ENCODE results near the gene GCC1. TPM values are rescaled to one million over a fixed set of nuclear protein-coding genes. Genes with fewer than 3 reads are reported as not detected.

The GCC1 gene
- total and polyA plus RNA-seq, 3 experiments from 2014 or later, result 20.1 to 21.0 (median 20.2) TPM

- peaks cover 25 to 76% of the 10 kb centered on the region in 2 donors for H3K27me3 Mint-ChIP-seq
- peaks cover 3 to 7% (median 6%) of the 10 kb centered on the region in 3 donors for H3K4me1 Mint-ChIP-seq
- no peak overlapping the region for H3K27ac Mint-ChIP-seq
- no peaks in the 10 kb centered on the region for H3K36me3 Mint-ChIP-seq
- no peak overlapping the region for H3K27ac ChIP-seq (ENCODE audit: low read depth, low read length)
- no peaks in the 10 kb centered on the region for H3K9me3 ChIP-seq (ENCODE audit: low read length)
- no peaks in the 10 kb centered on the region for H3K36me3 ChIP-seq (ENCODE audit: insufficient read depth, low read length)
- H3K4me1 ChIP-seq (ENCODE audit: insufficient read depth, low read length), result no peaks in the 10 kb centered on the region
- no peaks in the 10 kb centered on the region for H3K9me3 Mint-ChIP-seq
- POLR2A ChIA-PET, result no interaction called here
- no peak overlapping the region for H3K4me3 Mint-ChIP-seq
- no peak overlapping the region for H3K4me3 ChIP-seq (ENCODE audit: low read length)
- peaks cover 4% of the 10 kb centered on the region for H3K27me3 ChIP-seq (ENCODE audit: insufficient read depth, low read length, poor library complexity, severe bottlenecking)
- DNase-seq, result no peak
- CTCF ChIA-PET, result no interaction called here
Observed at GRCh38 chr7:127619681-127620405, 34.4 kb upstream of the GCC1 start.

DNA sequence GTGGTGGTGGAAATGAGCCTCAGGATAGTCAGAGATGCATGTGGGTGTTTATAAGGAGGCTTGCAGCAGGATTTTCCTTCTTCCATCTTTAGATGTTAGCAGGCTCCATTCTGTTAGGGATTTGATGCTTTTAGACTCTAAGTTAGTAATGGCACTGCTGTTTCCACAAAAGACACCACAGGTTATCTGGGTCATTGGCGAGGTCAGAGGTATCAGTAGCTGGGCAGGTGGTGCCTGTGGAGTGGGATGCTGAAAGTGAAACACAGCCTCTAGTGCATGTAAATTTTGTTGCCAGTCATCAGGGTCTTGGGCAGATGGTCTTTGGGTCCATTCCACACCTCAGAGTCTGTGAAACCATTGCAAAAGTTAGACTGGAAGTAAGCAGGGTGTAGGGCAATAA, 33.4 kb upstream of the GCC1 start:
- DNase-seq, result no peak
- no peaks in the 10 kb centered on the region for H3K36me3 Mint-ChIP-seq
- peaks cover 22 to 73% of the 10 kb centered on the region in 2 donors for H3K27me3 Mint-ChIP-seq
- peaks cover 4% of the 10 kb centered on the region for H3K27me3 ChIP-seq (ENCODE audit: insufficient read depth, low read length, poor library complexity, severe bottlenecking)
- H3K27ac ChIP-seq (ENCODE audit: low read depth, low read length), result no peak overlapping the region
- ChIA-PET POLR2A (no interaction called here), CTCF (no interaction called here)
- H3K4me3 ChIP-seq (ENCODE audit: low read length), result no peak overlapping the region
- H3K9me3 Mint-ChIP-seq, result no peaks in the 10 kb centered on the region
- no peaks in the 10 kb centered on the region for H3K4me1 ChIP-seq (ENCODE audit: insufficient read depth, low read length)
- H3K4me3 Mint-ChIP-seq, result no peak overlapping the region
- H3K9me3 ChIP-seq (ENCODE audit: low read length), result no peaks in the 10 kb centered on the region
- H3K36me3 ChIP-seq (ENCODE audit: insufficient read depth, low read length), result no peaks in the 10 kb centered on the region
- peaks cover 3 to 7% (median 6%) of the 10 kb centered on the region in 3 donors for H3K4me1 Mint-ChIP-seq
- no peak overlapping the region for H3K27ac Mint-ChIP-seq

DNA sequence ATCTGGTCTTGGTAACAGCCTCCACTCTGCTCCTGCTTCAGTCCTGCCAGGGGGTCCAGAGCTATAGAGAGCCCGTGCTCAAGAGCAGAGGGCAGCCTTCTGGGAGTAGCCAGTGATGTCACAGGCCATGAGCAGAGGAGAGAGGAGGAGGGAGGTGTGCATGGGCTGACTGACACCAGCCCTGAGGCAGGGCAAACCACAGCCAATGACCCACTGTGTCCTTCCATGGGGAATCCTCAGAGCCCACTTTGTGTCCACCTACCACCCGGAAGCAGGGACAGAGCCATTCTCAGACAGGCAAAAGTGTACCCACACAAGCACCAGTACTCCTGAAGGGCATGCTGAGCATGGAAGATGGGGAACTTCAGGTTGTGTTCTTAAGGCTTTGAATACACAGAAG, 32.6 kb upstream of the GCC1 start, which contains the start of gene PAX4:
Gene PAX4, minus strand, starts transcription at position 101 of the 400 bp plus-strand sequence. CDS start 2,214 bp downstream, outside the sequence.
- Mint-ChIP-seq H3K4me3 (peak within 1 kb of the TSS in 1 of 7 donors; percentile 45), H3K27ac (no peak within 1 kb of the TSS), H3K27me3 (peaks cover 22 to 77% of the 10 kb centered on the region in 2 donors), H3K9me3 (no peaks in the 10 kb centered on the region), H3K4me1 (peaks cover 3 to 7% (median 6%) of the 10 kb centered on the region in 3 donors), H3K36me3 (no peaks in the 10 kb centered on the region)
- POLR2A ChIA-PET, result no interaction called here
- no peak for DNase-seq
- Histone ChIP-seq H3K4me3 (ENCODE audit: low read length) (no peak within 1 kb of the TSS), H3K27ac (ENCODE audit: low read depth, low read length) (no peak within 1 kb of the TSS), H3K9me3 (ENCODE audit: low read length) (no peaks in the 10 kb centered on the region), H3K36me3 (ENCODE audit: insufficient read depth, low read length) (no peaks in the 10 kb centered on the region), H3K27me3 (ENCODE audit: insufficient read depth, low read length, poor library complexity, severe bottlenecking) (peaks cover 4% of the 10 kb centered on the region), H3K4me1 (ENCODE audit: insufficient read depth, low read length) (no peaks in the 10 kb centered on the region)
- CTCF ChIA-PET, result no interaction called here

DNA sequence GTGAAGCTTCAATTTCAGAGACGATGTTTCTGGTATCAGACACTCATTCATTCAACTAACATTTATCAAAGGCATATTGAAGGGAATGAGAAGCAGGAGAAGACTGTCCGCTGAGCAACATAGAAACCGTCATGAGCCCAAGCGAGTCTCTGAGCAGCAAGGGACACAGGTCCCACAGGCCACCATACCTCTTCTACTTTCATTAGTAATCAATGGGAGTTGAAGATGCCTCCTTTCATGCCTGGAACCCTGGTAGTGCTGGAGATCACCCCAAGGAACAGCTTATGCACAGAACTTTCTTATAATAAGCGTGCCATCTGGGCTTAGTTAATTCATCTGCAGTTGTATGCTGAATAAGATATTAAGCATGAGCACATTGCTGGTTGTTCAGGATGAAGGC, 31.3 kb upstream of the GCC1 start:
- ChIA-PET POLR2A (no interaction called here), CTCF (no interaction called here)
- H3K9me3 Mint-ChIP-seq, result peaks cover 0 to 2% (median 0%) of the 10 kb centered on the region in 5 donors
- no peak for DNase-seq
- H3K27me3 Mint-ChIP-seq, result peaks cover 23 to 75% of the 10 kb centered on the region in 2 donors
- no peak overlapping the region for H3K4me3 Mint-ChIP-seq
- H3K4me1 Mint-ChIP-seq, result peaks cover 3 to 7% (median 6%) of the 10 kb centered on the region in 3 donors
- Histone ChIP-seq H3K4me3 (ENCODE audit: low read length) (no peak overlapping the region), H3K27me3 (ENCODE audit: insufficient read depth, low read length, poor library complexity, severe bottlenecking) (peaks cover 1% of the 10 kb centered on the region), H3K27ac (ENCODE audit: low read depth, low read length) (no peak overlapping the region), H3K4me1 (ENCODE audit: insufficient read depth, low read length) (no peaks in the 10 kb centered on the region), H3K36me3 (ENCODE audit: insufficient read depth, low read length) (no peaks in the 10 kb centered on the region), H3K9me3 (ENCODE audit: low read length) (no peaks in the 10 kb centered on the region)
- no peaks in the 10 kb centered on the region for H3K36me3 Mint-ChIP-seq
- H3K27ac Mint-ChIP-seq, result no peak overlapping the region

DNA sequence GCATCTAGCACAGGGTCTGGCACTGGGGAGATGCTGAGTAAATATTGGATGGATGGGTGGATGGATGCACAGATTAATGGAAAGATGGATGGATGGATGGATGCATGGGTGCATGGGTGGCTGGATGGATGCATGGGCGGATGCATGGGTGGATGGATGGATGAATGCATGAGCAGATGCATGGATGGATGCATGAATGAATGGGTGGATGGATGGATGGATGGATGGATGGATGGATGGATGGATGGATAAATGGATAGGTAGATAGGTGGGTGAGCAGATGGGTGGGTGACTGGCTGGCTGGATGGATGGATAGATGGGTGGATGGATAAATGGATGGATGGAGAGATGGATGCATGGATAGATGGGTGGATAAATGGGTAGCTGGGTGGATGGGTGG, 26.9 kb upstream of the GCC1 start:
- Mint-ChIP-seq H3K4me3 (no peak overlapping the region), H3K27me3 (peaks cover 7 to 45% of the 10 kb centered on the region in 2 donors), H3K27ac (no peak overlapping the region), H3K36me3 (no peaks in the 10 kb centered on the region), H3K9me3 (peaks cover 0 to 2% (median 0%) of the 10 kb centered on the region in 5 donors), H3K4me1 (no peaks in the 10 kb centered on the region)
- Histone ChIP-seq H3K9me3 (ENCODE audit: low read length) (no peaks in the 10 kb centered on the region), H3K4me3 (ENCODE audit: low read length) (no peak overlapping the region), H3K27ac (ENCODE audit: low read depth, low read length) (no peak overlapping the region), H3K27me3 (ENCODE audit: insufficient read depth, low read length, poor library complexity, severe bottlenecking) (no peaks in the 10 kb centered on the region), H3K4me1 (ENCODE audit: insufficient read depth, low read length) (no peaks in the 10 kb centered on the region), H3K36me3 (ENCODE audit: insufficient read depth, low read length) (no peaks in the 10 kb centered on the region)
- no peak for DNase-seq
- POLR2A ChIA-PET, result no interaction called here
- CTCF ChIA-PET, result no interaction called here

DNA sequence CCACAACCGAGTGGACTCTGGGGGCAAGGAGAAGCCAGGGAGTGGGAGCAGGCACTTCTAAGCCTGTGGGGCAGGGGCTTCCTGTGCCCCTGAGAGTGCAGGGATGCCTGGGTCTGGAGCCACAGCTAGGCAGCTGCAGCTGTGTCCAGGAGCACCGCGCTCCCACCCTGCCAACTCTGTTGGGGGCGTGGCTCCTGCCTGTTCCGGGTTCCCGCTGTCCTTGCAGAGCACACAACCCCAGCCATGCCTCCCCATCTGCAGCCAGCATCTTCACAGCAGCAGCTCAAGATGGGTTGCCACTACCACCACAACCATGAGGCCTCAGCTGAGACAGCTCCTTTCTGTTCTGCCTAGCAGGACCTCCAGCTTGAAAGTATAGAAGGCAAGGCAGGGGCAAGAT, 23.9 kb upstream of the GCC1 start:
- ChIA-PET CTCF (no interaction called here), POLR2A (no interaction called here)
- H3K4me3 Mint-ChIP-seq, result no peak overlapping the region
- no peak overlapping the region for H3K27ac Mint-ChIP-seq
- H3K9me3 Mint-ChIP-seq, result peaks cover 0 to 2% (median 0%) of the 10 kb centered on the region in 5 donors
- peaks cover 1 to 33% of the 10 kb centered on the region in 2 donors for H3K27me3 Mint-ChIP-seq
- Histone ChIP-seq H3K9me3 (ENCODE audit: low read length) (no peaks in the 10 kb centered on the region), H3K4me1 (ENCODE audit: insufficient read depth, low read length) (no peaks in the 10 kb centered on the region), H3K4me3 (ENCODE audit: low read length) (no peak overlapping the region), H3K27me3 (ENCODE audit: insufficient read depth, low read length, poor library complexity, severe bottlenecking) (no peaks in the 10 kb centered on the region), H3K36me3 (ENCODE audit: insufficient read depth, low read length) (no peaks in the 10 kb centered on the region), H3K27ac (ENCODE audit: low read depth, low read length) (no peak overlapping the region)
- no peaks in the 10 kb centered on the region for H3K36me3 Mint-ChIP-seq
- H3K4me1 Mint-ChIP-seq, result no peaks in the 10 kb centered on the region
- DNase-seq, result no peak

GRCh38 chr7:127608446-127608845, 23.1 kb upstream of the GCC1 start:
- Mint-ChIP-seq H3K27ac (no peak overlapping the region), H3K27me3 (peaks cover 1 to 24% of the 10 kb centered on the region in 2 donors)

GRCh38 chr7:127600885-127601284, 15.5 kb upstream of the GCC1 start:
- no peaks in the 10 kb centered on the region for H3K36me3 ChIP-seq (ENCODE audit: insufficient read depth, low read length)
- CTCF ChIA-PET, result no interaction called here
- no peaks in the 10 kb centered on the region for H3K9me3 ChIP-seq (ENCODE audit: low read length)
- H3K27ac ChIP-seq (ENCODE audit: low read depth, low read length), result no peak overlapping the region
- Mint-ChIP-seq H3K4me3 (no peak overlapping the region), H3K27me3 (no peaks in the 10 kb centered on the region), H3K9me3 (no peaks in the 10 kb centered on the region), H3K36me3 (peaks cover 0 to 6% (median 2%) of the 10 kb centered on the region in 3 donors), H3K4me1 (no peaks in the 10 kb centered on the region), H3K27ac (no peak overlapping the region)
- DNase-seq, result no peak
- no peak overlapping the region for H3K4me3 ChIP-seq (ENCODE audit: low read length)
- POLR2A ChIA-PET, result no interaction called here
- H3K4me1 ChIP-seq (ENCODE audit: insufficient read depth, low read length), result no peaks in the 10 kb centered on the region
- no peaks in the 10 kb centered on the region for H3K27me3 ChIP-seq (ENCODE audit: insufficient read depth, low read length, poor library complexity, severe bottlenecking)

More at GRCh38 chr7:127608446-127608845, 23.1 kb upstream of the GCC1 start:
- POLR2A ChIA-PET, result no interaction called here
- H3K27ac ChIP-seq (ENCODE audit: low read depth, low read length), result no peak overlapping the region
- H3K4me1 ChIP-seq (ENCODE audit: insufficient read depth, low read length), result no peaks in the 10 kb centered on the region
- H3K4me3 ChIP-seq (ENCODE audit: low read length), result no peak overlapping the region
- H3K36me3 ChIP-seq (ENCODE audit: insufficient read depth, low read length), result no peaks in the 10 kb centered on the region
- H3K4me3 Mint-ChIP-seq, result no peak overlapping the region
- no peaks in the 10 kb centered on the region for H3K9me3 ChIP-seq (ENCODE audit: low read length)
- CTCF ChIA-PET, result no interaction called here
- H3K9me3 Mint-ChIP-seq, result peaks cover 0 to 2% (median 0%) of the 10 kb centered on the region in 5 donors
- no peak for DNase-seq
- no peaks in the 10 kb centered on the region for H3K36me3 Mint-ChIP-seq
- no peaks in the 10 kb centered on the region for H3K4me1 Mint-ChIP-seq
- no peaks in the 10 kb centered on the region for H3K27me3 ChIP-seq (ENCODE audit: insufficient read depth, low read length, poor library complexity, severe bottlenecking)

All from CD8-positive, alpha-beta memory T cell (primary cell).